Measurements from ENCODE around the gene GATB. TPM values are rescaled to one million over a fixed set of nuclear protein-coding genes. Genes with fewer than 3 reads are reported as not detected.

Gene GATB
- total and polyA plus RNA-seq, 10 of the 15 experiments (the other 5 are each of a cell fraction or from before 2014, with no cell fraction given), result 20.5 to 37.3 (median 30.5) TPM

- H2AFZ ChIP-seq (ENCODE audit: control insufficient read depth, low read depth, low read length), result no peak overlapping the region
- DNase-seq (ENCODE audit: low read depth, low spot score), result no peak
- intact Hi-C loops (cut with micrococcal nuclease; ENCODE audit: unreplicated experiment), result no loop called here
- ChIA-PET CTCF (interaction anchor here (0.7 to 1.2 kb wide), 2 partner anchors 19 to 139 kb away, joined by 3 to 4 read pairs; no protein-coding TSS in a partner anchor), SMC1A (ENCODE audit: uncharacterized antibody, unreplicated experiment) (interaction anchor here (0.6 to 1.6 kb wide), 6 partner anchors 11 to 669 kb away, joined by 3 to 6 read pairs (median 3); no protein-coding TSS in a partner anchor), POLR2A (no interaction called here), RAD21 (ENCODE audit: unreplicated experiment) (interaction anchor here (2.1 to 2.7 kb wide), 2 partner anchors 136 to 142 kb away, joined by 6 to 11 read pairs; no protein-coding TSS in a partner anchor)
- H3K9ac ChIP-seq (ENCODE audit: control insufficient read depth, insufficient read depth, low read length), result no peak overlapping the region
- no peaks in the 10 kb centered on the region for H4K20me1 ChIP-seq (ENCODE audit: control insufficient read depth, insufficient read depth)
- H3K79me2 ChIP-seq (ENCODE audit: control insufficient read depth, insufficient read depth, low read length), result no peaks in the 10 kb centered on the region
- in situ Hi-C loops (cut with MboI), result no loop called here
- ATAC-seq, result no peak
- no peak overlapping the region for H3K4me2 ChIP-seq (ENCODE audit: control insufficient read depth, insufficient read depth)
- H3K9me3 ChIP-seq (replicated peaks; ENCODE audit: control insufficient read depth, insufficient read depth, low read length), result no peaks in the 10 kb centered on the region; the same call in 2 of the 3 replicates
- no peaks in the 10 kb centered on the region; a peak in 1 of 4 replicates for H3K36me3 ChIP-seq (ENCODE audit: control insufficient read depth in 2 of 2, insufficient read depth in 2 of 2, low read length in 1 of 2)
- H3K4me3 ChIP-seq, result no peak overlapping the region
- WGBS (ENCODE audit: insufficient coverage, insufficient replicate concordance, low lambda C conversion rate, missing lambda C conversion rate), result 97% methylated on average over 5 of the region's 5 CpGs
- no peaks in the 10 kb centered on the region for H3K27me3 ChIP-seq (replicated peaks in 1 of 2; ENCODE audit: control insufficient read depth in 2 of 2, insufficient read depth in 2 of 2, low read length in 1 of 2)
- FAIRE-seq, result no peak
- TF ChIP-seq, protein P1, sequence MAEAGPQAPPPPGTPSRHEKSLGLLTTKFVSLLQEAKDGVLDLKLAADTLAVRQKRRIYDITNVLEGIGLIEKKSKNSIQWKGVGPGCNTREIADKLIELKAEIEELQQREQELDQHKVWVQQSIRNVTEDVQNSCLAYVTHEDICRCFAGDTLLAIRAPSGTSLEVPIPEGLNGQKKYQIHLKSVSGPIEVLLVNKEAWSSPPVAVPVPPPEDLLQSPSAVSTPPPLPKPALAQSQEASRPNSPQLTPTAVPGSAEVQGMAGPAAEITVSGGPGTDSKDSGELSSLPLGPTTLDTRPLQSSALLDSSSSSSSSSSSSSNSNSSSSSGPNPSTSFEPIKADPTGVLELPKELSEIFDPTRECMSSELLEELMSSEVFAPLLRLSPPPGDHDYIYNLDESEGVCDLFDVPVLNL (IDR thresholded peaks at IDR 0.05; ENCODE audit: low read depth, low read length), result no peak
- TF ChIP-seq, protein P2, sequence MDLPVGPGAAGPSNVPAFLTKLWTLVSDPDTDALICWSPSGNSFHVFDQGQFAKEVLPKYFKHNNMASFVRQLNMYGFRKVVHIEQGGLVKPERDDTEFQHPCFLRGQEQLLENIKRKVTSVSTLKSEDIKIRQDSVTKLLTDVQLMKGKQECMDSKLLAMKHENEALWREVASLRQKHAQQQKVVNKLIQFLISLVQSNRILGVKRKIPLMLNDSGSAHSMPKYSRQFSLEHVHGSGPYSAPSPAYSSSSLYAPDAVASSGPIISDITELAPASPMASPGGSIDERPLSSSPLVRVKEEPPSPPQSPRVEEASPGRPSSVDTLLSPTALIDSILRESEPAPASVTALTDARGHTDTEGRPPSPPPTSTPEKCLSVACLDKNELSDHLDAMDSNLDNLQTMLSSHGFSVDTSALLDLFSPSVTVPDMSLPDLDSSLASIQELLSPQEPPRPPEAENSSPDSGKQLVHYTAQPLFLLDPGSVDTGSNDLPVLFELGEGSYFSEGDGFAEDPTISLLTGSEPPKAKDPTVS (IDR thresholded peaks at IDR 0.05; ENCODE audit: low read depth, low read length), result no peak
- TF ChIP-seq ZNF384 (IDR thresholded peaks at IDR 0.05; ENCODE audit: borderline replicate concordance, low read depth, low read length) (no peak), RB1 (IDR thresholded peaks at IDR 0.05; ENCODE audit: borderline replicate concordance) (no peak)
- H3K4me1 ChIP-seq (ENCODE audit: control insufficient read depth, insufficient read depth, low read length), result peaks cover 23% of the 10 kb centered on the region
- BruUV-seq (replicated peaks), result no TSS peak
- H3K27ac ChIP-seq (ENCODE audit: control insufficient read depth, insufficient read depth), result peak overlapping the region; percentile 31
These were observed 15.2 kb downstream of the GATB start for GRCh38 chr4:151745481-151746231.

All from GM12878 (cell line).